Measurements from ENCODE around the gene PHAF1.

DNA sequence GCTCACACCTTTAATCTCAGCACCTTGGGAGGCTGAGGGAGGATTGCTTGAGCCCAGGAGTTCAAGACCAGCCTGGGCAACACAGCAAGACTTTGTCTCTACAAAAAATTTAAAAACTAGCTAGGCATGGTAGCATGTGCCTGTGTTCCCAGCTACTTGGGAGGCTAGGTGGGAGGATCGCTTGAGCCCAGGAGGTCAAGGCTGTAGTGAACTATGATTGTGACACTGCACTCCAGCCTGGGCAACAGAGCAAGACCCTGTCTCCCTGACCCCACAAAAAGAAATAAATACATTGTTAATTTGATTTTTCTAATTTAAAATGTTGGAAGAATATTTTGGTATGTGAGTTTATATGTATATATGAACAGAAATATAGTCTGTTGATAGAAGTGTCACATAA is 22.4 kb upstream of the PHAF1 start:
- TF ChIP-seq POLR2AphosphoS5 (IDR thresholded peaks at IDR 0.05) (no peak), CTCF (IDR thresholded peaks at IDR 0.05) (no peak), POLR2A (IDR thresholded peaks at IDR 0.05) (no peak), EP300 (IDR thresholded peaks at IDR 0.05) (no peak)
